Subcutaneous adipose tissue (tissue), 4 donors: ENCODE measurements around the gene PFKFB3. TPM values are rescaled to one million over a fixed set of nuclear protein-coding genes. Genes with fewer than 3 reads are reported as not detected.

ENCODE experiments used
- total RNA-seq, 4 donors: library from RNA; depleted of rRNA; stranded (reverse); fragments of >200 nt; gene quantifications; one replicate each; pipeline ENCODE4 v1.1.0, GENCODE V29; 2016
- TF ChIP-seq, protein P1 (sequence below): fragments of 450-650 bp; IDR thresholded peaks from one replicate; pipeline ENCODE4 v1.5.1; 2016; ENCODE audit warnings: low read depth, mild to moderate bottlenecking, control low read depth, antibody characterized with exemption, moderate library complexity

PFKFB3 gene
- total RNA-seq, 4 donors from 2014 or later, result 383 to 1,460 (median 500) TPM

DNA sequence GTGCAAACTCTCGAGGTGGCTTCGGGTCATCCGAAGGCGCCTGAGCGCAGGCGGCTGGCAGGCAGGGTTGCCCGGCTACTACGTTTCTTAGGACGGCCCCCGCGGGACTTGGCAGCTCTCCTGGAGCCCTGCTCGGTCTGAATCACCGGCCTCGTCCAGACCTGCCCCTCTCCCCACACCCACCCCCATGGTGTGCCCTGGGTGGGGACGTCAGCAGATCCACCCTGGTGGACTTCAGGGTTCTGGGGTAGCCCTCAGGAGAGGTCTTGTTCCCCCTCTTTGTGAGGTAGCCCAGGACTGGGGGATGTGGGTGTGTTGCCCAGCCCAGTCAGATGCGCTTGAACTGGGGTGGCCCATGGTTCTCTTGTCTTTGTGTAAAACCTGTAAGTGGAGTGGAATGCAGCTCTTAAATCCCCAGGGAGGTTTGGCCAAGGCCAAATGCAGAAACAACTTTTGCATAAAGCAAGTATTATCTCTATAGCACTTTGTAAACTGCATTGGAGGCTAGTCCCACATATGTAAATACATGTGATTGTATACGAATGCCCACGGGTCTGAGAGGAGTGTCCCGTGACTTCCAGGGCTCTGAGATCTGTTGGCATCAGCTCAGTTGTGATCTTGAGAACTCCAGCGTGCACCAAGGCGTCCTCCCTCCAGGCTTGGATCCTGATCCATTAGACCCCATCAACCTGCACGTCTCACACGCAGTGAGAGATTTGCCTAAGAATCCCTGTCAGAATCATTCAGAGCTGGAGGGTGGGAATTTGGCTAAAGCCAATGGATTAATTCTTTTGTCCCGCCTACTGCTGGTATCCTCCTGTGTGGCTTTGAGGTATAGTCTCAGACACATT lies 1.8 kb downstream of the PFKFB3 start:
- TF ChIP-seq, protein P1, sequence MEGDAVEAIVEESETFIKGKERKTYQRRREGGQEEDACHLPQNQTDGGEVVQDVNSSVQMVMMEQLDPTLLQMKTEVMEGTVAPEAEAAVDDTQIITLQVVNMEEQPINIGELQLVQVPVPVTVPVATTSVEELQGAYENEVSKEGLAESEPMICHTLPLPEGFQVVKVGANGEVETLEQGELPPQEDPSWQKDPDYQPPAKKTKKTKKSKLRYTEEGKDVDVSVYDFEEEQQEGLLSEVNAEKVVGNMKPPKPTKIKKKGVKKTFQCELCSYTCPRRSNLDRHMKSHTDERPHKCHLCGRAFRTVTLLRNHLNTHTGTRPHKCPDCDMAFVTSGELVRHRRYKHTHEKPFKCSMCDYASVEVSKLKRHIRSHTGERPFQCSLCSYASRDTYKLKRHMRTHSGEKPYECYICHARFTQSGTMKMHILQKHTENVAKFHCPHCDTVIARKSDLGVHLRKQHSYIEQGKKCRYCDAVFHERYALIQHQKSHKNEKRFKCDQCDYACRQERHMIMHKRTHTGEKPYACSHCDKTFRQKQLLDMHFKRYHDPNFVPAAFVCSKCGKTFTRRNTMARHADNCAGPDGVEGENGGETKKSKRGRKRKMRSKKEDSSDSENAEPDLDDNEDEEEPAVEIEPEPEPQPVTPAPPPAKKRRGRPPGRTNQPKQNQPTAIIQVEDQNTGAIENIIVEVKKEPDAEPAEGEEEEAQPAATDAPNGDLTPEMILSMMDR, result no peak

DNA sequence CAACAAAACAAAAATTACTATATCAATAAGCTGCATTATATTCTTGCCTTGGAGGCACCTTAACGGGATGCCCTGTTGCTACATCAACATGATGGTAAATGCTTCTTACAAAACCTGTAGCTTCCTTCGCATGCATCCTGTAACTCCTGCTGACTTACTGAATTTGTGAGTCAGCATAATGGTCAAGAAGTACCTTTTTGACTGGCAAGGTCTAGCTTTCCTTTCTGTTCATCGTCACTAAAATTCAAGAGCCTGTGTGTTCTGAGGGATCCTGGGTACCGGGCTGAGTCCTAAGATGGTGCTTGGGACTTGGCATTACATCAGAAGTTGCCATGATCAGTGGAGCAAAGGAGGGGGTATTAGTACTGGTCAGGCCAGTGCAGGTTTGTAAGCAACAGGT lies 4.9 kb downstream of the PFKFB3 start:
- TF ChIP-seq, protein P1, result no peak

DNA sequence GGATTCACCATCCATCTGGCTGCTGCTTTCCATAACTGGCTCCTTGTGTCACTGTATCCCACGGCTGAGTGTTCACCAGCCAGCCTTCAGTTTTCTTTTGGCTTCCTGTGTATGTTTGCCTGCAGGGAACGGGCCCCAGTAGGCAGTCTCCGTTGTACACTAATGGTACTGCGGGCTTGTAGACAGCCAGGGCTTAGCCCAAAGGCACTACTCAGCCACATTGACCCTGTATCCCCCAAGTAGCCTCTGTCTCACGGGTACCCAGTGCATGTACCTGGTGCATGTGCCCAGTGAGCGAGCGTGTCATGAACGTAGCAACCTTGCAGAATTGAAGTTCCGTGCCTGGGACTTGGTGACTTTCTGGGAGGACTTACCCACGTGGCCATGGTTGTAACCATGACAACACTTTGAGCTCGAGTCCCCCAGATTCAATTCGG lies 6.1 kb downstream of the PFKFB3 start:
- TF ChIP-seq, protein P1, result no peak

DNA sequence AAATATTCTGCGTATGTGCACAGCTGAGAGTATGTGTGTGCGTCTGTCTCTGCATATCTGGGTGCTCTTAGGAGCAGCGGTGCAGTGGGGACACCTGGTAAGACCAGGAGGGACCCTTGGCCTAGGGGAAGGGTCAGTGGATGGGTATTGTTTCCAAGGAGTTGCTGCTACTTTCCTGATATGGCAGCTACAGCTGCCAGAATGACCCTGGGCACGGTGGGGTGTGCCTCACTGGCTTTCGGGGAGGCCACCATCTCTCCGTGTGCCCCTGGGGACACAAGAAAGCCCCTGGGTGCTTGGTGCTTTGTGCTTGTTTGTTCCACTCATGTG lies 8.6 kb downstream of the PFKFB3 start:
- TF ChIP-seq, protein P1, result no peak

DNA sequence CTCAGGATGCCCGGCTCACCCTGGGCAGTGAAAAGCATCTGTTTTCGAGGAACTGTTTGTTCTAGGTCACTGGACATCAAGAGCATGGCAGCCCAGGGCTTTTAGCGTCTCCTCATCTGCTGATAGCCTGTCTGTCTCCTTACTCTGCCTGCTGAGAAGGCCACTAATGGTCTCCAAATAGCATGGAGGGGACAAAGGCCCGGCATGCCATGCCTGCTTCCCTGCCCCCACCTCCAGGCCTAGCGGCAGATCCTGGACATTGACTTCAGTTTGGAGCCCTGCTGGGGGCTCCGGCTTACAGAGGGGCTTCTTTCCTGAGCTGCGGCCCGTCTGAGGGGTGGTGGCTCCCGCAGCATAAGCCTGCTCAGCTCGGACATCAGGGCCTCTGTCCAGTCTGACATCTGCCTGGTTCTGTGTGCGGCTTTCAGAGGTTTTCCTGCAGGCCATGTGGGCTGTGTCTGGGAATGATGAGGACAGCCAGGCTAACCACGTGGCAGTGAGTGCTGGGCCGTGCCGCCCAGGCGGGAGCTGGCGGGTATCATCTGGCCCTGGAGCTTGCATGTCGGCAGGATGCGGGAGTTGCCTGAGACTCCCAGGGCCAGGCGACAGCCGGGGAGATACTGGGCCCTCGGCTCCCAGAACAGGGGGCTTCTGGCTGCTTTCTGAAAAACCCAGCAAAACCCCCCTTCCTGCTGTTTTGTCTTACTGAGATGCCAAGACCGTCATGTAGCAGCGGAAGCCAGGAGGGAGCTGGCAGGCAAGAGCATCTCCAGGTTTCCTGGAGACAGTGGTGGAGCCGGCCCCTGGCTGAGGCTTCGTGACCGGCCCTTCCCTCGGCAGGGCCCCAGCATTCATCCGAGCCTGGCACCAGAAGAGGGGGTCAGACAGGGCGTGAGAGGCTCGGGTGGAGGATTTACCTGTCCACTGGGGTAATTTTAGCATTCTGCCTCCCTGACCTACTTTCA lies 9.2 kb downstream of the PFKFB3 start:
- TF ChIP-seq, protein P1, result no peak

DNA sequence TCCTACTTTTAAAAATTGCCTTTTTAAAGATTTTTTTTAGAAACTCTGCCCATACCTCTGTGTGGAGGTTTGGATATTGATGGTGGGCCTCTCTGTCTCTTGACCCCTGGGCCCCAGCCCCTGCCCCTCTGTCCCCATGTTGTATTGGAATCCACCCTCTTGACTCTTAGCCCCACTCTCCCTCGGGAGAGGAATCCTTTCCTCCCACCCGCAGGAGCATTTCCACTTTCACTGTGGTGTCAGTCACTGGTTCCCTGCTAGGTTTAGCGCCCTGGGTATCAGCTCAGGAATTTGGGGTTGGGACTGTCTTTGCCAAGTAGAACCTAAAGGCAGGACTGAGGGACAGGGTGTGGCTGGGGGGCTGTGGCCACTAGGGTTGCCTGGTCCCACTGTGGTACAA lies 10.1 kb downstream of the PFKFB3 start:
- TF ChIP-seq, protein P1, result no peak
